HepG2 (cell line): ENCODE results near the gene JUND. TPM values are rescaled to one million over a fixed set of nuclear protein-coding genes. Genes with fewer than 3 reads are reported as not detected.

Experiments used
- ASH2L ChIP-seq: fragments of 300-600, 200-600 bp; sonication (generic); IDR thresholded peaks from 2 replicates; pipeline ENCODE4 v1.7.0; 2017; ENCODE audit warnings: low read depth, mild to moderate bottlenecking, moderate library complexity, mixed read lengths, low read length; ENCODE audit not compliant: insufficient read length
- FOXP1 ChIP-seq, 2 experiments: fragments of 450-650 bp in 1 of 2; IDR thresholded peaks; 2 replicates each; pipeline ENCODE4 v1.6.1; 2017 to 2018; ENCODE audit warnings: antibody characterized with exemption in 1 of 2
- GMEB1 ChIP-seq: sonication (generic); formaldehyde crosslinking; IDR thresholded peaks from 2 replicates; pipeline ENCODE4 v1.5.1; 2020; ENCODE audit warnings: missing genetic modification reagents, mild to moderate bottlenecking, borderline replicate concordance
- HNRNPK ChIP-seq: fragments of 200-400 bp; formaldehyde crosslinking; IDR thresholded peaks from 2 replicates; pipeline ENCODE4 v1.6.1; 2018; ENCODE audit warnings: low read length, low read depth, moderate library complexity, mild to moderate bottlenecking; ENCODE audit not compliant: poor library complexity, severe bottlenecking
- HNRNPUL1 ChIP-seq: fragments of 200-400 bp; formaldehyde crosslinking; IDR thresholded peaks from 2 replicates; pipeline ENCODE4 v1.6.1; 2017; ENCODE audit warnings: low read depth, mild to moderate bottlenecking, low read length, moderate library complexity
- ISX ChIP-seq: sonication (generic); formaldehyde crosslinking; conservative IDR thresholded peaks from 2 replicates; pipeline ENCODE4 v1.5.0; 2020; ENCODE audit warnings: missing genetic modification reagents
- KDM4B ChIP-seq: sonication (generic); formaldehyde crosslinking; IDR thresholded peaks from 2 replicates; pipeline ENCODE4 v1.4.0; 2020; ENCODE audit warnings: missing genetic modification reagents
- MATR3 ChIP-seq: sonication (generic); formaldehyde crosslinking; IDR thresholded peaks from 2 replicates; pipeline ENCODE4 v1.4.0; 2020; ENCODE audit warnings: missing genetic modification reagents
- NR3C1 ChIP-seq: sonication (generic); formaldehyde crosslinking; IDR thresholded peaks from 2 replicates; pipeline ENCODE4 v1.4.0; 2020; ENCODE audit warnings: missing genetic modification reagents
- PAF1 ChIP-seq: IDR thresholded peaks from 2 replicates; pipeline ENCODE4 v1.6.1; 2016; ENCODE audit warnings: missing genetic modification reagents, missing compliant biosample characterization
- RARG ChIP-seq: sonication (generic); formaldehyde crosslinking; IDR thresholded peaks from 2 replicates; pipeline ENCODE4 v1.4.0; 2020; ENCODE audit warnings: low read depth, mild to moderate bottlenecking, missing genetic modification reagents
- RFXANK ChIP-seq: IDR thresholded peaks from 2 replicates; pipeline ENCODE4 v1.6.1; 2016
- SAP130 ChIP-seq: IDR thresholded peaks from 2 replicates; pipeline ENCODE4 v1.6.1; 2016; ENCODE audit warnings: low read depth
- SIX1 ChIP-seq: sonication (generic); formaldehyde crosslinking; IDR thresholded peaks from 2 replicates; pipeline ENCODE4 v1.4.0; 2020; ENCODE audit warnings: missing genetic modification reagents, borderline replicate concordance
- TOPORS ChIP-seq: sonication (generic); formaldehyde crosslinking; IDR thresholded peaks from 2 replicates; pipeline ENCODE4 v1.8.0; 2023; ENCODE audit warnings: mild to moderate bottlenecking, missing genetic modification reagents
- ZNF576 ChIP-seq: sonication (generic); formaldehyde crosslinking; IDR thresholded peaks from 2 replicates; pipeline ENCODE4 v1.4.0; 2020; ENCODE audit warnings: mild to moderate bottlenecking, missing genetic modification reagents
- polyA plus RNA-seq, 8 experiments: library from polyadenylated mRNA; depleted of rRNA in 3 of 8; stranded (reverse) in 7 of 8; unstranded in 1 of 8; fragments of >200 nt; fragmentation: Illumina TruSeq in 4 of 8; extraction: Trizol in 4 of 8; gene quantifications; 2 replicates each; pipeline versions ENCODE4 v1.2.1 to v1.2.3, GENCODE V29; 2011 to 2016; ENCODE audit warnings: low read depth in 4 of 8, missing spikeins in 1 of 8, mixed read lengths in 1 of 8; ENCODE audit not compliant: insufficient read depth in 1 of 8
- total RNA-seq, 5 experiments: library from RNA; depleted of rRNA; stranded (reverse); fragments of >200 nt; fragmentation: Illumina TruSeq; extraction: Trizol; gene quantifications; 2 replicates each; pipeline ENCODE4 v1.2.3, GENCODE V29; 2016; ENCODE audit warnings: low read depth in 1 of 5
- TF ChIP-seq, protein P1 (sequence below): sonication (generic); formaldehyde crosslinking; IDR thresholded peaks from 2 replicates; pipeline ENCODE4 v1.9.0; 2021; ENCODE audit warnings: mild to moderate bottlenecking, missing genetic modification reagents
- TF ChIP-seq, protein P2 (sequence below): sonication (generic); formaldehyde crosslinking; conservative IDR thresholded peaks from 2 replicates; pipeline ENCODE4 v1.8.0; 2022; ENCODE audit warnings: mild to moderate bottlenecking, moderate library complexity, missing genetic modification reagents
- TF ChIP-seq, protein P3 (sequence below): IDR thresholded peaks from 2 replicates; pipeline ENCODE4 v1.6.1; 2016; ENCODE audit warnings: missing genetic modification reagents, missing compliant biosample characterization

The JUND gene
- total and polyA plus RNA-seq, 2 of the 13 experiments (the other 11 are each of a cell fraction or from before 2014, with no cell fraction given): 41.2 to 59.8 TPM

DNA sequence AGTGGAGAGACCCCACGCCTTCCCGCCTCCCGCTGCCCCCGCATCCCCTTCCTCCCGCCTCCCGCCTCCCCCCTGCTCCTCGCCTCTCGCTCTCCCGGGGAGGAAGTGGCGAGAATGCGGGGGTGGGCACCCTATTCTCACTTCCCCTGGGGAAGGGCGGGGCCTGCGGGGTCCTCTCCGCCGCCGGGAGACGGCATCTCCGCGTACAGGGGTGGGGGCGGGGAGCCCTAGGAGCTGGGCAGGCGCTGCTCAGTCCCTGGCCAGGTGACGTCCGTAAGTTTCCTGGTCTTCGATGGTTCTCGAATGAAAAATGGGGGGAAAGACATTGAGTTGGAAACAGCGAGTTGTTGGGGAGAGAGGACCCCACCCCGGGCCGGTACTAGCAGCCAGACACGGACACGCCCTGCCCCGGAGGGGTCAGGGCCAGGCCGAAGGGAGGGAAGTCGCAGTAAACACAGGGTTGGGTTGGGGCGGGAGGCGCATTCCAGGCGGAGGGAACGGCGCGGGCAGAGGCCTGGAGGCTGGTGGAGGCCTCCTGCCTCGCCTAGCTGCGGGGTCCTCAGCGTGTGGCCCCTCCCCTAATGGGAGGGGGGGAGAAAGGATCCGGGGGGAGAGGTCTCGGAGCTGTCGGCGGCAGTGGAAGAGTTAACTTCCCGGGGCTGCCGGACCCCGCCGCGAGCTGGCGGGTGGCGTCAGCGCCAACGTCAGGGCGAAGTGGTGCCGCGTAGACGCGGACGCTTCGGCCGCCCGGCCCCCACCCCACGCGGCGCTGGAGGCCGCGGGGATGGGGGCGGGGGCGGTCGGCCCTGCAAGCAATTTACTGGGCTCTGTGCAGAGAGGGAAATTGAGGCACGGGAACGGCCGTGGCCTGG, 10.4 kb upstream of the JUND start (continued):
- TF ChIP-seq, protein P1, sequence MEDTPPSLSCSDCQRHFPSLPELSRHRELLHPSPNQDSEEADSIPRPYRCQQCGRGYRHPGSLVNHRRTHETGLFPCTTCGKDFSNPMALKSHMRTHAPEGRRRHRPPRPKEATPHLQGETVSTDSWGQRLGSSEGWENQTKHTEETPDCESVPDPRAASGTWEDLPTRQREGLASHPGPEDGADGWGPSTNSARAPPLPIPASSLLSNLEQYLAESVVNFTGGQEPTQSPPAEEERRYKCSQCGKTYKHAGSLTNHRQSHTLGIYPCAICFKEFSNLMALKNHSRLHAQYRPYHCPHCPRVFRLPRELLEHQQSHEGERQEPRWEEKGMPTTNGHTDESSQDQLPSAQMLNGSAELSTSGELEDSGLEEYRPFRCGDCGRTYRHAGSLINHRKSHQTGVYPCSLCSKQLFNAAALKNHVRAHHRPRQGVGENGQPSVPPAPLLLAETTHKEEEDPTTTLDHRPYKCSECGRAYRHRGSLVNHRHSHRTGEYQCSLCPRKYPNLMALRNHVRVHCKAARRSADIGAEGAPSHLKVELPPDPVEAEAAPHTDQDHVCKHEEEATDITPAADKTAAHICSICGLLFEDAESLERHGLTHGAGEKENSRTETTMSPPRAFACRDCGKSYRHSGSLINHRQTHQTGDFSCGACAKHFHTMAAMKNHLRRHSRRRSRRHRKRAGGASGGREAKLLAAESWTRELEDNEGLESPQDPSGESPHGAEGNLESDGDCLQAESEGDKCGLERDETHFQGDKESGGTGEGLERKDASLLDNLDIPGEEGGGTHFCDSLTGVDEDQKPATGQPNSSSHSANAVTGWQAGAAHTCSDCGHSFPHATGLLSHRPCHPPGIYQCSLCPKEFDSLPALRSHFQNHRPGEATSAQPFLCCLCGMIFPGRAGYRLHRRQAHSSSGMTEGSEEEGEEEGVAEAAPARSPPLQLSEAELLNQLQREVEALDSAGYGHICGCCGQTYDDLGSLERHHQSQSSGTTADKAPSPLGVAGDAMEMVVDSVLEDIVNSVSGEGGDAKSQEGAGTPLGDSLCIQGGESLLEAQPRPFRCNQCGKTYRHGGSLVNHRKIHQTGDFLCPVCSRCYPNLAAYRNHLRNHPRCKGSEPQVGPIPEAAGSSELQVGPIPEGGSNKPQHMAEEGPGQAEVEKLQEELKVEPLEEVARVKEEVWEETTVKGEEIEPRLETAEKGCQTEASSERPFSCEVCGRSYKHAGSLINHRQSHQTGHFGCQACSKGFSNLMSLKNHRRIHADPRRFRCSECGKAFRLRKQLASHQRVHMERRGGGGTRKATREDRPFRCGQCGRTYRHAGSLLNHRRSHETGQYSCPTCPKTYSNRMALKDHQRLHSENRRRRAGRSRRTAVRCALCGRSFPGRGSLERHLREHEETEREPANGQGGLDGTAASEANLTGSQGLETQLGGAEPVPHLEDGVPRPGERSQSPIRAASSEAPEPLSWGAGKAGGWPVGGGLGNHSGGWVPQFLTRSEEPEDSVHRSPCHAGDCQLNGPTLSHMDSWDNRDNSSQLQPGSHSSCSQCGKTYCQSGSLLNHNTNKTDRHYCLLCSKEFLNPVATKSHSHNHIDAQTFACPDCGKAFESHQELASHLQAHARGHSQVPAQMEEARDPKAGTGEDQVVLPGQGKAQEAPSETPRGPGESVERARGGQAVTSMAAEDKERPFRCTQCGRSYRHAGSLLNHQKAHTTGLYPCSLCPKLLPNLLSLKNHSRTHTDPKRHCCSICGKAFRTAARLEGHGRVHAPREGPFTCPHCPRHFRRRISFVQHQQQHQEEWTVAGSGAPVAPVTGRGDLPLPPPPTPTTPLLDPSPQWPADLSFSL (CRISPR knock-in tag): no peak
- TF ChIP-seq NR3C1 (CRISPR knock-in tag) (no peak), ZNF576 (CRISPR knock-in tag) (no peak), RFXANK (CRISPR knock-in tag) (no peak), MATR3 (no peak), KDM4B (CRISPR knock-in tag) (no peak), SIX1 (no peak), GMEB1 (CRISPR knock-in tag) (no peak), PAF1 (CRISPR knock-in tag) (no peak), RARG (CRISPR knock-in tag) (no peak), FOXP1 (IDR thresholded peaks at IDR 0.05) (no peak), FOXP1 (CRISPR knock-in tag; IDR thresholded peaks at IDR 0.05) (peak; percentile 51), TOPORS (CRISPR knock-in tag) (no peak), ISX (no peak), HNRNPUL1 (no peak), SAP130 (peak; percentile 61), ASH2L (no peak), HNRNPK (peak; percentile 30)
- TF ChIP-seq, protein P2, sequence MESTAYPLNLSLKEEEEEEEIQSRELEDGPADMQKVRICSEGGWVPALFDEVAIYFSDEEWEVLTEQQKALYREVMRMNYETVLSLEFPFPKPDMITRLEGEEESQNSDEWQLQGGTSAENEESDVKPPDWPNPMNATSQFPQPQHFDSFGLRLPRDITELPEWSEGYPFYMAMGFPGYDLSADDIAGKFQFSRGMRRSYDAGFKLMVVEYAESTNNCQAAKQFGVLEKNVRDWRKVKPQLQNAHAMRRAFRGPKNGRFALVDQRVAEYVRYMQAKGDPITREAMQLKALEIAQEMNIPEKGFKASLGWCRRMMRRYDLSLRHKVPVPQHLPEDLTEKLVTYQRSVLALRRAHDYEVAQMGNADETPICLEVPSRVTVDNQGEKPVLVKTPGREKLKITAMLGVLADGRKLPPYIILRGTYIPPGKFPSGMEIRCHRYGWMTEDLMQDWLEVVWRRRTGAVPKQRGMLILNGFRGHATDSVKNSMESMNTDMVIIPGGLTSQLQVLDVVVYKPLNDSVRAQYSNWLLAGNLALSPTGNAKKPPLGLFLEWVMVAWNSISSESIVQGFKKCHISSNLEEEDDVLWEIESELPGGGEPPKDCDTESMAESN (CRISPR knock-in tag): 0 out of 2 replicates have a peak, but pooled peaks have one; percentile 44
- TF ChIP-seq, protein P3, sequence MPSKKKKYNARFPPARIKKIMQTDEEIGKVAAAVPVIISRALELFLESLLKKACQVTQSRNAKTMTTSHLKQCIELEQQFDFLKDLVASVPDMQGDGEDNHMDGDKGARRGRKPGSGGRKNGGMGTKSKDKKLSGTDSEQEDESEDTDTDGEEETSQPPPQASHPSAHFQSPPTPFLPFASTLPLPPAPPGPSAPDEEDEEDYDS (CRISPR knock-in tag): peak; percentile 27; the same call in 1 of the 2 replicates
